H1 (cell line): ENCODE data around the gene SPG7. TPM values are rescaled to one million over a fixed set of nuclear protein-coding genes. Genes with fewer than 3 reads are reported as not detected.

ENCODE experiments used
- BRCA1 ChIP-seq: IDR thresholded peaks from 2 replicates; pipeline ENCODE4 v1.6.1; 2012; ENCODE audit warnings: low read depth, low read length, improper control_type of control experiment
- CHD1 ChIP-seq: IDR thresholded peaks from 2 replicates; pipeline ENCODE4 v1.6.1; 2012; ENCODE audit warnings: low read depth, low read length, improper control_type of control experiment
- FOSL1 ChIP-seq: IDR thresholded peaks from 2 replicates; pipeline ENCODE4 v1.6.1; 2011; ENCODE audit warnings: mild to moderate bottlenecking, low read depth, low read length, moderate library complexity; ENCODE audit not compliant: insufficient read depth
- KDM5A ChIP-seq: fragments of 200-600 bp; IDR thresholded peaks from 2 replicates; pipeline ENCODE4 v1.7.1; 2012; ENCODE audit warnings: mild to moderate bottlenecking, low read length, inconsistent platforms, mixed read lengths
- RNF2 ChIP-seq: fragments of 200-900, 300-1000 bp; sonication (generic); IDR thresholded peaks from 2 replicates; pipeline ENCODE4 v1.7.1; 2016; ENCODE audit warnings: borderline replicate concordance, low read depth, mild to moderate bottlenecking, antibody characterized with exemption, low read length; ENCODE audit not compliant: poor library complexity, severe bottlenecking; ENCODE audit errors: missing control alignments
- SIN3A ChIP-seq, 2 experiments: IDR thresholded peaks in 1 of 2; conservative IDR thresholded peaks in 1 of 2; 2 replicates each; pipeline ENCODE4 v1.6.1; 2011 to 2012; ENCODE audit warnings: low read length in 2 of 2, improper control_type of control experiment in 1 of 2, low read depth in 1 of 2, mild to moderate bottlenecking in 1 of 2
- TAF7 ChIP-seq: optimal IDR thresholded peaks from 2 replicates; pipeline ENCODE3; 2011; ENCODE audit warnings: low read depth, mild to moderate bottlenecking, inconsistent platforms, low read length, moderate library complexity, borderline replicate concordance
- YY1 ChIP-seq: IDR thresholded peaks from 2 replicates; pipeline ENCODE4 v1.6.1; 2011; ENCODE audit warnings: low read depth, mild to moderate bottlenecking, low read length
- polyA plus RNA-seq, 7 experiments: library from polyadenylated mRNA; depleted of rRNA in 3 of 7; stranded (reverse) in 5 of 7; unstranded in 2 of 7; fragments of >200 nt in 5 of 7; fragments of 200-250 nt in 2 of 7; gene quantifications; 1 replicate in 5 of 7; 2 replicates in 1 of 7; 4 replicates in 1 of 7; pipeline versions ENCODE4 v1.2.1 to v1.2.3, GENCODE V29; 2011 to 2013; ENCODE audit warnings: missing spikeins in 2 of 7, mixed read lengths in 2 of 7
- total RNA-seq: library from RNA; stranded (reverse); fragmentation: NEBNext Ultra II Directional; extraction: Animal tissue kit (Norgen Biotek cat#: 25700); gene quantifications from 2 replicates; pipeline ENCODE4 v1.2.1, GENCODE V29; 2021
- TF ChIP-seq, protein P1 (sequence below): fragments of 300-600 bp; sonication (generic); IDR thresholded peaks from 2 replicates; pipeline ENCODE4 v1.7.1; 2012; ENCODE audit warnings: low read length, moderate library complexity, mild to moderate bottlenecking, inconsistent platforms; ENCODE audit not compliant: insufficient replicate concordance

Gene SPG7
- total and polyA plus RNA-seq, 2 of the 8 experiments (the other 6 are each of a cell fraction or from before 2014, with no cell fraction given) = 72.1 to 113 TPM

DNA sequence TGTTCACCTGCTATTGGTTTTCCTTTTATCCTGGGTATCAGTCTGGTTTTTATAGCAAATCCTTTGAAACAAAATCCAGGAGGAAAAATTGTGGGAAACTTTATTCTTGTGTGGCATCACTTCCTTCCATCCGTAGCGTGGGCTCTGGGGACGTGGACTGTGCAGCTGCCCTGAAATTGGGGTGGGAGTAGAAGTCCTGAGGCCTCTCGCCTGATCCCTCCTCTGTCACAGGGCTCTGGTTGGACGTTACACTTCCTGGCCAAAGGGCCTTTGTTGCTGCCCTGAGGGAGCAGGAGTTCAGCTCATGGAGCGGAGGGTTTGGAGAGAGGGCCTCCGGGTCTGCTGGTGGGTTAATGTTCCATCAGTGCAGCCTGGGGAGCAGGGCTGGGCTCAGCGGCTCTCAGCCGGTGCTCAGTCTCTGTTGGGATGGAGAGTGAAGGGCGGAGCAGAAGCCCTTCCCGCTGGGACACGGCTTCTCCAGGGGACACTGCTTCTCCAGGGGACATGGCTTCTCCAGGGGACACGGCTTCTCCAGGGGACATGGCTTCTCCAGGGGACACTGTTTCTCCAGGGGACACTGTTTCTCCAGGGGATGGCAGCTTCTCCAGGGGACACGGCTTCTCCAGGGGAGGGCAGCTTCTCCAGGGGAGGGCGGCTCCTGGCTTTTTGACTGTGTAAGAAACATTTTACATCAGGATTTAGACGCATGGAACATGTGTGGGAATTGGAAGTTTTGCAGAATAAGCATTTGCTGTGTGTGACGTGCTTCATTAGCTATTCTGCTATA is 37.0 kb downstream of the SPG7 start (continued):
- TF ChIP-seq KDM5A = no peak
- no peak for TF ChIP-seq TAF7
- no peak for TF ChIP-seq CHD1
- TF ChIP-seq YY1 = no peak
- TF ChIP-seq, protein P1, sequence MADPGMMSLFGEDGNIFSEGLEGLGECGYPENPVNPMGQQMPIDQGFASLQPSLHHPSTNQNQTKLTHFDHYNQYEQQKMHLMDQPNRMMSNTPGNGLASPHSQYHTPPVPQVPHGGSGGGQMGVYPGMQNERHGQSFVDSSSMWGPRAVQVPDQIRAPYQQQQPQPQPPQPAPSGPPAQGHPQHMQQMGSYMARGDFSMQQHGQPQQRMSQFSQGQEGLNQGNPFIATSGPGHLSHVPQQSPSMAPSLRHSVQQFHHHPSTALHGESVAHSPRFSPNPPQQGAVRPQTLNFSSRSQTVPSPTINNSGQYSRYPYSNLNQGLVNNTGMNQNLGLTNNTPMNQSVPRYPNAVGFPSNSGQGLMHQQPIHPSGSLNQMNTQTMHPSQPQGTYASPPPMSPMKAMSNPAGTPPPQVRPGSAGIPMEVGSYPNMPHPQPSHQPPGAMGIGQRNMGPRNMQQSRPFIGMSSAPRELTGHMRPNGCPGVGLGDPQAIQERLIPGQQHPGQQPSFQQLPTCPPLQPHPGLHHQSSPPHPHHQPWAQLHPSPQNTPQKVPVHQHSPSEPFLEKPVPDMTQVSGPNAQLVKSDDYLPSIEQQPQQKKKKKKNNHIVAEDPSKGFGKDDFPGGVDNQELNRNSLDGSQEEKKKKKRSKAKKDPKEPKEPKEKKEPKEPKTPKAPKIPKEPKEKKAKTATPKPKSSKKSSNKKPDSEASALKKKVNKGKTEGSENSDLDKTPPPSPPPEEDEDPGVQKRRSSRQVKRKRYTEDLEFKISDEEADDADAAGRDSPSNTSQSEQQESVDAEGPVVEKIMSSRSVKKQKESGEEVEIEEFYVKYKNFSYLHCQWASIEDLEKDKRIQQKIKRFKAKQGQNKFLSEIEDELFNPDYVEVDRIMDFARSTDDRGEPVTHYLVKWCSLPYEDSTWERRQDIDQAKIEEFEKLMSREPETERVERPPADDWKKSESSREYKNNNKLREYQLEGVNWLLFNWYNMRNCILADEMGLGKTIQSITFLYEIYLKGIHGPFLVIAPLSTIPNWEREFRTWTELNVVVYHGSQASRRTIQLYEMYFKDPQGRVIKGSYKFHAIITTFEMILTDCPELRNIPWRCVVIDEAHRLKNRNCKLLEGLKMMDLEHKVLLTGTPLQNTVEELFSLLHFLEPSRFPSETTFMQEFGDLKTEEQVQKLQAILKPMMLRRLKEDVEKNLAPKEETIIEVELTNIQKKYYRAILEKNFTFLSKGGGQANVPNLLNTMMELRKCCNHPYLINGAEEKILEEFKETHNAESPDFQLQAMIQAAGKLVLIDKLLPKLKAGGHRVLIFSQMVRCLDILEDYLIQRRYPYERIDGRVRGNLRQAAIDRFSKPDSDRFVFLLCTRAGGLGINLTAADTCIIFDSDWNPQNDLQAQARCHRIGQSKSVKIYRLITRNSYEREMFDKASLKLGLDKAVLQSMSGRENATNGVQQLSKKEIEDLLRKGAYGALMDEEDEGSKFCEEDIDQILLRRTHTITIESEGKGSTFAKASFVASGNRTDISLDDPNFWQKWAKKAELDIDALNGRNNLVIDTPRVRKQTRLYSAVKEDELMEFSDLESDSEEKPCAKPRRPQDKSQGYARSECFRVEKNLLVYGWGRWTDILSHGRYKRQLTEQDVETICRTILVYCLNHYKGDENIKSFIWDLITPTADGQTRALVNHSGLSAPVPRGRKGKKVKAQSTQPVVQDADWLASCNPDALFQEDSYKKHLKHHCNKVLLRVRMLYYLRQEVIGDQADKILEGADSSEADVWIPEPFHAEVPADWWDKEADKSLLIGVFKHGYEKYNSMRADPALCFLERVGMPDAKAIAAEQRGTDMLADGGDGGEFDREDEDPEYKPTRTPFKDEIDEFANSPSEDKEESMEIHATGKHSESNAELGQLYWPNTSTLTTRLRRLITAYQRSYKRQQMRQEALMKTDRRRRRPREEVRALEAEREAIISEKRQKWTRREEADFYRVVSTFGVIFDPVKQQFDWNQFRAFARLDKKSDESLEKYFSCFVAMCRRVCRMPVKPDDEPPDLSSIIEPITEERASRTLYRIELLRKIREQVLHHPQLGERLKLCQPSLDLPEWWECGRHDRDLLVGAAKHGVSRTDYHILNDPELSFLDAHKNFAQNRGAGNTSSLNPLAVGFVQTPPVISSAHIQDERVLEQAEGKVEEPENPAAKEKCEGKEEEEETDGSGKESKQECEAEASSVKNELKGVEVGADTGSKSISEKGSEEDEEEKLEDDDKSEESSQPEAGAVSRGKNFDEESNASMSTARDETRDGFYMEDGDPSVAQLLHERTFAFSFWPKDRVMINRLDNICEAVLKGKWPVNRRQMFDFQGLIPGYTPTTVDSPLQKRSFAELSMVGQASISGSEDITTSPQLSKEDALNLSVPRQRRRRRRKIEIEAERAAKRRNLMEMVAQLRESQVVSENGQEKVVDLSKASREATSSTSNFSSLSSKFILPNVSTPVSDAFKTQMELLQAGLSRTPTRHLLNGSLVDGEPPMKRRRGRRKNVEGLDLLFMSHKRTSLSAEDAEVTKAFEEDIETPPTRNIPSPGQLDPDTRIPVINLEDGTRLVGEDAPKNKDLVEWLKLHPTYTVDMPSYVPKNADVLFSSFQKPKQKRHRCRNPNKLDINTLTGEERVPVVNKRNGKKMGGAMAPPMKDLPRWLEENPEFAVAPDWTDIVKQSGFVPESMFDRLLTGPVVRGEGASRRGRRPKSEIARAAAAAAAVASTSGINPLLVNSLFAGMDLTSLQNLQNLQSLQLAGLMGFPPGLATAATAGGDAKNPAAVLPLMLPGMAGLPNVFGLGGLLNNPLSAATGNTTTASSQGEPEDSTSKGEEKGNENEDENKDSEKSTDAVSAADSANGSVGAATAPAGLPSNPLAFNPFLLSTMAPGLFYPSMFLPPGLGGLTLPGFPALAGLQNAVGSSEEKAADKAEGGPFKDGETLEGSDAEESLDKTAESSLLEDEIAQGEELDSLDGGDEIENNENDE = no peak
- no peak for TF ChIP-seq FOSL1
- TF ChIP-seq SIN3A (conservative IDR thresholded peaks at IDR 0.05 in 1 of 2, IDR thresholded peaks at IDR 0.05 in 1 of 2; ENCODE audit: low read depth in 1 of 2, low read length in 2 of 2) = no peak
- TF ChIP-seq RNF2 = no peak
- TF ChIP-seq BRCA1 = no peak
